ENCODE results near the gene AHSA1.

GRCh38 chr14:77508876-77509275 lies 51.0 kb downstream of the AHSA1 start:
- no peak for TF ChIP-seq POLR2AphosphoS5 (IDR thresholded peaks at IDR 0.05; ENCODE audit: low read depth)
- TF ChIP-seq CTCF (conservative IDR thresholded peaks at IDR 0.05; ENCODE audit: low read depth in 2 of 2): no peak
- no peak for TF ChIP-seq EZH2phosphoT487 (IDR thresholded peaks at IDR 0.05; ENCODE audit: unreplicated experiment)
- TF ChIP-seq CREB1 (CRISPR knock-in tag; IDR thresholded peaks at IDR 0.05; ENCODE audit: low read depth): no peak
- TF ChIP-seq EZH2 (IDR thresholded peaks at IDR 0.05; ENCODE audit: low read depth, unreplicated experiment): no peak
- TF ChIP-seq, protein P1, sequence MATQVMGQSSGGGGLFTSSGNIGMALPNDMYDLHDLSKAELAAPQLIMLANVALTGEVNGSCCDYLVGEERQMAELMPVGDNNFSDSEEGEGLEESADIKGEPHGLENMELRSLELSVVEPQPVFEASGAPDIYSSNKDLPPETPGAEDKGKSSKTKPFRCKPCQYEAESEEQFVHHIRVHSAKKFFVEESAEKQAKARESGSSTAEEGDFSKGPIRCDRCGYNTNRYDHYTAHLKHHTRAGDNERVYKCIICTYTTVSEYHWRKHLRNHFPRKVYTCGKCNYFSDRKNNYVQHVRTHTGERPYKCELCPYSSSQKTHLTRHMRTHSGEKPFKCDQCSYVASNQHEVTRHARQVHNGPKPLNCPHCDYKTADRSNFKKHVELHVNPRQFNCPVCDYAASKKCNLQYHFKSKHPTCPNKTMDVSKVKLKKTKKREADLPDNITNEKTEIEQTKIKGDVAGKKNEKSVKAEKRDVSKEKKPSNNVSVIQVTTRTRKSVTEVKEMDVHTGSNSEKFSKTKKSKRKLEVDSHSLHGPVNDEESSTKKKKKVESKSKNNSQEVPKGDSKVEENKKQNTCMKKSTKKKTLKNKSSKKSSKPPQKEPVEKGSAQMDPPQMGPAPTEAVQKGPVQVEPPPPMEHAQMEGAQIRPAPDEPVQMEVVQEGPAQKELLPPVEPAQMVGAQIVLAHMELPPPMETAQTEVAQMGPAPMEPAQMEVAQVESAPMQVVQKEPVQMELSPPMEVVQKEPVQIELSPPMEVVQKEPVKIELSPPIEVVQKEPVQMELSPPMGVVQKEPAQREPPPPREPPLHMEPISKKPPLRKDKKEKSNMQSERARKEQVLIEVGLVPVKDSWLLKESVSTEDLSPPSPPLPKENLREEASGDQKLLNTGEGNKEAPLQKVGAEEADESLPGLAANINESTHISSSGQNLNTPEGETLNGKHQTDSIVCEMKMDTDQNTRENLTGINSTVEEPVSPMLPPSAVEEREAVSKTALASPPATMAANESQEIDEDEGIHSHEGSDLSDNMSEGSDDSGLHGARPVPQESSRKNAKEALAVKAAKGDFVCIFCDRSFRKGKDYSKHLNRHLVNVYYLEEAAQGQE (IDR thresholded peaks at IDR 0.05; ENCODE audit: unreplicated experiment): no peak
- no peak for TF ChIP-seq ZNF331 (CRISPR knock-in tag; IDR thresholded peaks at IDR 0.05; ENCODE audit: low read depth)
- TF ChIP-seq, protein P2, sequence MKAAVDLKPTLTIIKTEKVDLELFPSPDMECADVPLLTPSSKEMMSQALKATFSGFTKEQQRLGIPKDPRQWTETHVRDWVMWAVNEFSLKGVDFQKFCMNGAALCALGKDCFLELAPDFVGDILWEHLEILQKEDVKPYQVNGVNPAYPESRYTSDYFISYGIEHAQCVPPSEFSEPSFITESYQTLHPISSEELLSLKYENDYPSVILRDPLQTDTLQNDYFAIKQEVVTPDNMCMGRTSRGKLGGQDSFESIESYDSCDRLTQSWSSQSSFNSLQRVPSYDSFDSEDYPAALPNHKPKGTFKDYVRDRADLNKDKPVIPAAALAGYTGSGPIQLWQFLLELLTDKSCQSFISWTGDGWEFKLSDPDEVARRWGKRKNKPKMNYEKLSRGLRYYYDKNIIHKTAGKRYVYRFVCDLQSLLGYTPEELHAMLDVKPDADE (IDR thresholded peaks at IDR 0.05): no peak
- no peak for TF ChIP-seq STAT1 (IDR thresholded peaks at IDR 0.05; ENCODE audit: unreplicated experiment)
- no peak for TF ChIP-seq ZNF114 (CRISPR knock-in tag; IDR thresholded peaks at IDR 0.05)
- TF ChIP-seq NANOG (IDR thresholded peaks at IDR 0.05; ENCODE audit: borderline replicate concordance): no peak
